HG03280 (cell line): ENCODE results near the gene OR51A7.
"Not testable (repeated sequence)": the region's sequence is repeated elsewhere in the genome, so short reads cannot be mapped to it uniquely, and the experiment has no call there.

ENCODE experiments used
- ATAC-seq: cut with Tn5 transposase; IDR thresholded peaks from one replicate; pipeline ENCODE4 v1.9.1; 2021; ENCODE audit warnings: mild to moderate bottlenecking, moderate library complexity; ENCODE audit not compliant: unreplicated experiment

The OR51A7 gene

GRCh38 chr11:4903484-4903883 lies at the start of gene OR51A7:
Gene OR51A7 (plus strand): TSS chr11:4903783. CDS start chr11:4907370, 3,587 bp downstream.
- ATAC-seq: no peak

- not testable (repeated sequence) for ATAC-seq
These were observed 49.3 kb upstream of the OR51A7 start for GRCh38 chr11:4854286-4854685.

- ATAC-seq: no peak
These were observed 40.9 kb upstream of the OR51A7 start for GRCh38 chr11:4862447-4863236.

- no peak for ATAC-seq
These were observed 39.7 kb upstream of the OR51A7 start for GRCh38 chr11:4863876-4864275.

GRCh38 chr11:4865855-4866254 lies 37.7 kb upstream of the OR51A7 start:
- no peak for ATAC-seq

- ATAC-seq: no peak
These were observed 22.4 kb upstream of the OR51A7 start for GRCh38 chr11:4881188-4881587.

- no peak for ATAC-seq
These were observed 21.6 kb upstream of the OR51A7 start, which contains the start of gene OR51T1 for GRCh38 chr11:4881860-4882500. Gene OR51T1 (plus strand): TSS chr11:4881900. CDS start chr11:4881900, 0 bp downstream.

GRCh38 chr11:4882543-4882942 lies 21.0 kb upstream of the OR51A7 start:
- no peak for ATAC-seq

GRCh38 chr11:4884361-4884760 lies 19.2 kb upstream of the OR51A7 start:
- no peak for ATAC-seq

GRCh38 chr11:4886186-4886585 lies 17.4 kb upstream of the OR51A7 start:
- no peak for ATAC-seq

- ATAC-seq: no peak
These were observed 16.0 kb upstream of the OR51A7 start for GRCh38 chr11:4887591-4887990.

- no peak for ATAC-seq
These were observed 13.3 kb upstream of the OR51A7 start for GRCh38 chr11:4890279-4890678.

GRCh38 chr11:4891996-4892640 lies 11.5 kb upstream of the OR51A7 start:
- ATAC-seq: no peak

- no peak for ATAC-seq
These were observed 13.0 kb downstream of the OR51A7 start for GRCh38 chr11:4916581-4916980.

GRCh38 chr11:4919250-4919649 lies 15.7 kb downstream of the OR51A7 start, which contains the start of gene OR51G2:
Gene OR51G2 (minus strand): TSS chr11:4919350. CDS start chr11:4915663, 3,687 bp downstream.
- ATAC-seq: no peak

- ATAC-seq: no peak
These were observed 18.2 kb downstream of the OR51A7 start for GRCh38 chr11:4921796-4922195.

- ATAC-seq: no peak
These were observed 18.7 kb downstream of the OR51A7 start for GRCh38 chr11:4922304-4922703.

- ATAC-seq: no peak
These were observed 20.7 kb downstream of the OR51A7 start, which contains the start of gene OR51G1 for GRCh38 chr11:4924239-4924638. Gene OR51G1 (minus strand): TSS chr11:4924339. CDS start chr11:4924339, 0 bp downstream.

GRCh38 chr11:4926608-4927007 lies 23.0 kb downstream of the OR51A7 start:
- ATAC-seq: no peak

- no peak for ATAC-seq
These were observed 29.2 kb downstream of the OR51A7 start for GRCh38 chr11:4932751-4933150.

- ATAC-seq: no peak
These were observed 33.2 kb downstream of the OR51A7 start for GRCh38 chr11:4936745-4937144.

GRCh38 chr11:4947505-4947904 lies 43.9 kb downstream of the OR51A7 start, which contains the start of gene OR51A4:
Gene OR51A4 (minus strand): TSS chr11:4947605. CDS start chr11:4947100, 505 bp downstream.
- ATAC-seq: no peak
